ENCODE results near the gene RCC2. TPM values are rescaled to one million over a fixed set of nuclear protein-coding genes. Genes with fewer than 3 reads are reported as not detected.
"Not testable (repeated sequence)": the region's sequence is repeated elsewhere in the genome, so short reads cannot be mapped to it uniquely, and the experiment has no call there.

RCC2 gene
- total and polyA plus RNA-seq, 4 experiments from 2014 or later = 6.7 to 41.2 (median 28.4) TPM

DNA sequence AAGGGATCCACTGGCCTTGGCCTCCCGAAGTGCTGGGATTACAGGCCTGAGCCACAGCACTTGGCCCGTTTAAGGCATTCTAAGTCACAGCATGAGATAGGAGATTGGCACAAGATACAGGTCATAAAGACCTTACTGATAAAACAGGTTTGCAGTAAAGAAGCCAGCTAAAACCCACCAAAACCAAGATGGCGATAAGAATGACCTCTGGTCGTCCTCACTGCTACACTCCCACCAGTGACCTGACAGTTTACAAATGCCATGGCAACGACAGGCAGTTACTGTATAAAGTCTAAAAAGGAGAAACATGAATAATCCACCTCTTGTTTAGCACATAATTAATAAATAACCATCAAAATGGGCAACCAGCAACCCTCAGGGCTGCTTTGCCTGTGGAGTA, 33.3 kb upstream of the RCC2 start:
- DNase-seq = no peak
- H3K4me3 Mint-ChIP-seq = no peak overlapping the region
- H3K36me3 Mint-ChIP-seq = no peaks in the 10 kb centered on the region
- Histone ChIP-seq H3K27ac (ENCODE audit: low read depth, low read length) (no peak overlapping the region), H3K4me1 (ENCODE audit: insufficient read depth, low read length) (no peaks in the 10 kb centered on the region), H3K27me3 (ENCODE audit: insufficient read depth, low read length) (no peaks in the 10 kb centered on the region), H3K4me3 (ENCODE audit: low read length in 2 of 2) (no peak overlapping the region), H3K9me3 (ENCODE audit: control insufficient read depth in 1 of 2, low read length in 2 of 2) (no peaks in the 10 kb centered on the region), H3K36me3 (ENCODE audit: insufficient read depth, low read length) (no peaks in the 10 kb centered on the region)
- intact Hi-C loops (cut with micrococcal nuclease) = no loop called here
- no peak overlapping the region for H3K27ac Mint-ChIP-seq
- H3K4me1 Mint-ChIP-seq = no peaks in the 10 kb centered on the region
- CTCF ChIA-PET (ENCODE audit: partially characterized antibody) = no interaction called here
- POLR2A ChIA-PET (ENCODE audit: partially characterized antibody) = no interaction called here
- H3K27me3 Mint-ChIP-seq = peaks cover 0 to 2% of the 10 kb centered on the region in 2 donors
- peaks cover 0 to 2% (median 0%) of the 10 kb centered on the region in 8 donors for H3K9me3 Mint-ChIP-seq

DNA sequence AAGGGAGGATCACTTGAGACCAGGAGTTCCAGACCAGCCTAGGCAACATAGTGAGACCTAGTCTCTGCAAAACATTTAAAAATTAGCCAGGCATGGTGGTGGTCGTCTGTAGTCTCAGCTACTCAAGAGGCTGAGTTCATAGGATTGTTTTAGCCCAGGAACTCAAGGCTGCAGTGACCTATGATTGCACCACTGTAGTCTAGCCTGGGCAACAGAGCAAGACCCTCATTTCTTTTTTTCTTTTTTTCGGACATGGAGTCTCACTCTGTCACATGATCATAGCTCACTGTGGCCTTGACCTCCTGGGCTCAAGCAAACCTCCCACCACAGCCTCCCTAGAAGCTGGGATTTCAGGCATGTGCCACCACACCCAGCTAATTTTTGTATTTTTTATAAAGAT, 31.9 kb upstream of the RCC2 start:
- no peak overlapping the region for H3K27ac Mint-ChIP-seq

DNA sequence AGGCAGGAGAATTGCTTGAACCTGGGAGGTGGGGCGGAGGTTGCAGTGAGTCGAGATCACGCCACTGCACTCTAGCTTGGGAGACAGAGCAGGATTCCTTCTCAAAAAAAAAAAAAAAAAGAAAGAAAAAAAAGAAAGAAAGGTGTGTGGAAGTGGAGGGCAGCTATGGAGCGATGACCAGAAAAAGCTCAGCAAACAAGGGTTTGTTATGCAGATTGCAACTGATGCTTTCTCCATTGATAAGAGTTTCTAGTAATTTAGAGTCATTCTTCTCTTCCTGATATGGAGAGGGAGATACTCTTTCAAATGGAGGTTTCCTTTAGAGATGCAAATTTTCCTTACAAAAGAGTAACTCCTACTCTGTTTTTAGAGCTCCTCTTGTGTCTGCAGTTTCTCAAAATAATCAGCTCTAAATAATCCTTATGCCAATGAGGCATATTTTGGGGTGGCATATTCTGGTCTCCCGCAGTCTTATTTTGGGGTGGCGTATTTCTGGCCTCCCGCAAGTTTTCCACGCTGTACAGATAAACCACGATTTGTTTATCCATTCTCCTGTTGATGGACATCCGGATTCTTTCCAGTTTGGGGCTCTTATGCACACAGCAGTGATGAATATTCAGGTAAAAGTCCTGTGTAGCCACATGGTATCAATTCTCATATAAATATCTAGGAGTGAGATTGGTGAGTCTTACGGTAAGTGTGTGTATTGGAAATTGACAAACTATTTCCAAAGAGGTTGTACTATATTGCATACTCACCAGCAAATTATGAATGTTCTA, 30.7 kb upstream of the RCC2 start:
- ChIA-PET POLR2A (ENCODE audit: partially characterized antibody) (no interaction called here), CTCF (ENCODE audit: partially characterized antibody) (no interaction called here)
- no peak for DNase-seq
- Histone ChIP-seq H3K4me1 (ENCODE audit: insufficient read depth, low read length) (no peaks in the 10 kb centered on the region), H3K27me3 (ENCODE audit: insufficient read depth, low read length) (no peaks in the 10 kb centered on the region), H3K27ac (ENCODE audit: low read depth, low read length) (no peak overlapping the region), H3K9me3 (ENCODE audit: control insufficient read depth in 1 of 2, low read length in 2 of 2) (no peaks in the 10 kb centered on the region), H3K36me3 (ENCODE audit: insufficient read depth, low read length) (no peaks in the 10 kb centered on the region), H3K4me3 (ENCODE audit: low read length in 2 of 2) (no peak overlapping the region)
- Mint-ChIP-seq H3K36me3 (no peaks in the 10 kb centered on the region), H3K9me3 (peaks cover 0 to 2% (median 0%) of the 10 kb centered on the region in 8 donors), H3K4me3 (no peak overlapping the region), H3K27ac (no peak overlapping the region), H3K27me3 (peaks cover 1 to 2% of the 10 kb centered on the region in 2 donors), H3K4me1 (no peaks in the 10 kb centered on the region)
- intact Hi-C loops (cut with micrococcal nuclease) = no loop called here

More for the DNA sequence above, 31.9 kb upstream of the RCC2 start:
- Mint-ChIP-seq H3K36me3 (no peaks in the 10 kb centered on the region), H3K27me3 (peaks cover 0 to 2% of the 10 kb centered on the region in 2 donors), H3K9me3 (peaks cover 0 to 2% (median 0%) of the 10 kb centered on the region in 8 donors), H3K4me1 (no peaks in the 10 kb centered on the region), H3K4me3 (no peak overlapping the region)
- no peaks in the 10 kb centered on the region for H3K36me3 ChIP-seq (ENCODE audit: insufficient read depth, low read length)
- POLR2A ChIA-PET (ENCODE audit: partially characterized antibody) = no interaction called here
- intact Hi-C loops (cut with micrococcal nuclease) = no loop called here
- CTCF ChIA-PET (ENCODE audit: partially characterized antibody) = no interaction called here
- no peak overlapping the region for H3K27ac ChIP-seq (ENCODE audit: low read depth, low read length)
- H3K4me3 ChIP-seq (ENCODE audit: low read length in 2 of 2) = no peak overlapping the region
- H3K27me3 ChIP-seq (ENCODE audit: insufficient read depth, low read length) = no peaks in the 10 kb centered on the region
- H3K4me1 ChIP-seq (ENCODE audit: insufficient read depth, low read length) = no peaks in the 10 kb centered on the region
- DNase-seq = no peak
- H3K9me3 ChIP-seq (ENCODE audit: control insufficient read depth in 1 of 2, low read length in 2 of 2) = no peaks in the 10 kb centered on the region

DNA sequence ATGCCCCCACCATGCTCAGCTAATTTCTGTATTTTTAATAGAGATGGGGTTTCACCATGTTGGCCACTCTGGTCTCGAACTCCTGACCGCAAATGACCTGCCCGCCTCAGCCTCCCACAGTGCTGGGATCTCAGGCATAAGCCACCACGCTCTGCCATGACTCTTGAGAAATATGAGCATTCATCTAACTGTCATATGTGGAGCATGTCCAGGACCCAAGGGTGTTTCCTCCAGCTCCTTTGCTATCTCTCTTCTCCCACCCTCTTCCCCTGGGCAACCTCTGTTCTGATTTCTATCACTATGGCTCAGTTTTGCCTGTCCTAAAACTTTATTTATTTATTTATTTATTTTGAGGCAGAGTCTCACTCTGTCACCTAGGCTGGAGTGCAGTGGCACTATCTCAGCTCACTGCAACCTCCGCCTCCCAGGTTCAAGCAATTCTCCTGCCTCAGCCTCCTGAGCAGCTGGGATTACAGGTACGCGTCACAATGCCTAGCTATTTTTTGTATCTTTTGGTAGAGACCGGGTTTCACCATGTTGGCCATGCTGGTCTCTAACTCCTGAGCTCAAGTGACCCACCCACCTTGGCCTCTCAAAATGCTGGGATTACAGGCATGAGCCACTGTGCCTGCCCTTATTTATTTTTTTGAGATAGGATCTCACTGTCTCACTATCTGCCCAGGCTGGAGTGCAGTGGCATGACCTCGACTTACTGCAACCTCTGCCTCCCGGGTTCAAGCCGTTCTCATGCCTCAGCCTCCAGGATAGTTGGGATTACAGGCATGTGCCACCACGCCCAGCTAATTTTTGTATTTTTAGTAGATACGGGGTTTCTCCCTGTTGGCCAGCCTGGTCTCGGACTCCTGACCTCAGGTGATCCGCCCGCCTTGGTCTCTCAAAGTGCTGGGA, 29.1 kb upstream of the RCC2 start:
- H3K4me3 ChIP-seq (ENCODE audit: low read length in 2 of 2); H3K27ac ChIP-seq (ENCODE audit: low read depth, low read length); H3K36me3 ChIP-seq (ENCODE audit: insufficient read depth, low read length); POLR2A ChIA-PET (ENCODE audit: partially characterized antibody); H3K27ac Mint-ChIP-seq; H3K4me1 ChIP-seq (ENCODE audit: insufficient read depth, low read length); H3K27me3 ChIP-seq (ENCODE audit: insufficient read depth, low read length); H3K36me3 Mint-ChIP-seq; intact Hi-C loops (cut with micrococcal nuclease); CTCF ChIA-PET (ENCODE audit: partially characterized antibody); H3K4me3 Mint-ChIP-seq; H3K27me3 Mint-ChIP-seq; H3K9me3 Mint-ChIP-seq; H3K4me1 Mint-ChIP-seq; DNase-seq; H3K9me3 ChIP-seq (ENCODE audit: control insufficient read depth in 1 of 2, low read length in 2 of 2): not testable (repeated sequence)

DNA sequence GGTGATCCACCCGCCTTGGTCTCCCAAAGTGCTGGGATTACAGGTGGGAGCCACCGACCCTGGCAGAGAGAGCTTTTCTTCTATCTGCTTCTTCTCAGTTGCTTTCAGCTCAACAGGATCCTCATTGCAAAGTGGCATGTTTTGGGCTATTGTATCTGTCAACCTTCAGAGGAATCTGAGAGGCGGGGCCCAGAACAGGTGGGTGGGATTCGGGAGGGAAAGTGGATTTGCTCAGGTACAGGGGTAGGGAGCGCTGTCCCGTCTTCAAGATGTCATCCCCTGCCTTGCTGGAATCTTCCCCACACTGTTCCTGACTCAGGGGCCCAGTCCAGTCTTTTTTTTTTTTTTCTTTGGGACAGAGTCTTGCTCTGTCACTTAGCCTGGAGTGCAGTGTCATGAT, 26.9 kb upstream of the RCC2 start:
- Mint-ChIP-seq H3K27ac (no peak overlapping the region), H3K4me3 (no peak overlapping the region), H3K27me3 (peaks cover 1 to 2% of the 10 kb centered on the region in 2 donors), H3K4me1 (no peaks in the 10 kb centered on the region), H3K36me3 (no peaks in the 10 kb centered on the region), H3K9me3 (peaks cover 0 to 3% (median 0%) of the 10 kb centered on the region in 8 donors)
- POLR2A ChIA-PET (ENCODE audit: partially characterized antibody) = no interaction called here
- no peak overlapping the region for H3K27ac ChIP-seq (ENCODE audit: low read depth, low read length)
- H3K27me3 ChIP-seq (ENCODE audit: insufficient read depth, low read length) = no peaks in the 10 kb centered on the region
- no peak for DNase-seq
- H3K36me3 ChIP-seq (ENCODE audit: insufficient read depth, low read length) = no peaks in the 10 kb centered on the region
- no peaks in the 10 kb centered on the region for H3K9me3 ChIP-seq (ENCODE audit: control insufficient read depth in 1 of 2, low read length in 2 of 2)
- CTCF ChIA-PET (ENCODE audit: partially characterized antibody) = interaction anchor here (1.5 kb wide), 1 partner anchor 11 kb away, joined by 4 read pairs; no protein-coding TSS in a partner anchor
- no peak overlapping the region for H3K4me3 ChIP-seq (ENCODE audit: low read length in 2 of 2)
- intact Hi-C loops (cut with micrococcal nuclease) = no loop called here
- no peaks in the 10 kb centered on the region for H3K4me1 ChIP-seq (ENCODE audit: insufficient read depth, low read length)

DNA sequence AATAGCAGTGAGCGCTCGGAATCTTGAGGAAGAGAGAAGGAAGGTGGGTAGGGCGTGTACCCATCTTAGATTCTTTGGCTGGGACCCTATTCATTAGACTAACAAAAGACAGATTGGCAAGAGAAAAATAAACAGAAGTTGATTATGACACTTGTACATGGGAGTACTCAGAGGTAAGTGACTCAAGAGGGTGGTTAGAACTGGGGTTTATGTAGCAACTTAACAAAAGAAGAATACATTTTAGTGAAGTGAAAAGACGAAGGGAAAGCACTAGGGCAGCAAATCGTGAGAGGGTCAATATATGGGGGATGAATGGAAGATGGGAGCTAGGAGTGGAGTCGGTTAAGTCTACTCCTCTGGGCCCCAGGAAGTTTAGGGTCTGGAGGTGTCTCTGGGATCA, 25.8 kb upstream of the RCC2 start:
- Histone ChIP-seq H3K27me3 (ENCODE audit: insufficient read depth, low read length) (no peaks in the 10 kb centered on the region), H3K9me3 (ENCODE audit: control insufficient read depth in 1 of 2, low read length in 2 of 2) (no peaks in the 10 kb centered on the region), H3K27ac (ENCODE audit: low read depth, low read length) (no peak overlapping the region), H3K4me1 (ENCODE audit: insufficient read depth, low read length) (no peaks in the 10 kb centered on the region), H3K4me3 (ENCODE audit: low read length in 2 of 2) (no peak overlapping the region), H3K36me3 (ENCODE audit: insufficient read depth, low read length) (no peaks in the 10 kb centered on the region)
- Mint-ChIP-seq H3K4me1 (no peaks in the 10 kb centered on the region), H3K9me3 (peaks cover 0 to 3% (median 0%) of the 10 kb centered on the region in 8 donors), H3K27ac (peak overlapping the region in 1 of 7 donors; percentile 81), H3K27me3 (peaks cover 0 to 1% of the 10 kb centered on the region in 2 donors), H3K36me3 (no peaks in the 10 kb centered on the region), H3K4me3 (no peak overlapping the region)
- no peak for DNase-seq
- CTCF ChIA-PET (ENCODE audit: partially characterized antibody) = interaction anchor here (0.6 kb wide), 1 partner anchor 9 kb away, joined by 3 read pairs; no protein-coding TSS in a partner anchor
- POLR2A ChIA-PET (ENCODE audit: partially characterized antibody) = no interaction called here
- intact Hi-C loops (cut with micrococcal nuclease) = no loop called here

DNA sequence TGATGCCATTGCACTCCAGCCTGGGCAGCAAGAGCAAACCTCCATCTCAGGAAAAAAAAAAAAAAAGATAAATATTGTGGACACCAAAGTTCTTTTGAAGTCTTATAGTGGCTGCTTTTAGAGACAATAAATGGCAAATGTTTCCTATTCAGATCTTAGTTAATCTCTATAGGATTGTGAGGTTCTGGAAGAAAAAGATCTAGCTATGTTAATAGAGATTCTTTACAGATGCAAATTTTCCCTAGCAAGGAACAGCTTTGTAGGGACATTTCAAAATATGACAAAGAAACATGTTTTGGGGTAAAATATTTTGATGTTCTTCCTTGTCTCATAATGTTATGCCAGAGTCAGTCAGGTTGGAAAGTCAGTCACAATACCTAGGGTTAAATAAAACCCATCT, 24.5 kb upstream of the RCC2 start:
- H3K36me3 Mint-ChIP-seq = no peaks in the 10 kb centered on the region
- H3K4me1 Mint-ChIP-seq = no peaks in the 10 kb centered on the region
- H3K4me3 Mint-ChIP-seq = no peak overlapping the region
- Histone ChIP-seq H3K36me3 (ENCODE audit: insufficient read depth, low read length) (no peaks in the 10 kb centered on the region), H3K4me3 (ENCODE audit: low read length in 2 of 2) (no peak overlapping the region), H3K27me3 (ENCODE audit: insufficient read depth, low read length) (no peaks in the 10 kb centered on the region), H3K9me3 (ENCODE audit: control insufficient read depth in 1 of 2, low read length in 2 of 2) (no peaks in the 10 kb centered on the region), H3K4me1 (ENCODE audit: insufficient read depth, low read length) (no peaks in the 10 kb centered on the region), H3K27ac (ENCODE audit: low read depth, low read length) (no peak overlapping the region)
- peaks cover 0 to 1% of the 10 kb centered on the region in 2 donors for H3K27me3 Mint-ChIP-seq
- no peak overlapping the region for H3K27ac Mint-ChIP-seq
- POLR2A ChIA-PET (ENCODE audit: partially characterized antibody) = no interaction called here
- intact Hi-C loops (cut with micrococcal nuclease) = no loop called here
- CTCF ChIA-PET (ENCODE audit: partially characterized antibody) = interaction anchor here (0.7 kb wide), 1 partner anchor 11 kb away, joined by 3 read pairs; no protein-coding TSS in a partner anchor
- DNase-seq = no peak
- peaks cover 0 to 3% (median 0%) of the 10 kb centered on the region in 8 donors for H3K9me3 Mint-ChIP-seq

All from CD4-positive, alpha-beta memory T cell (primary cell).